NT2/D1 (cell line): Measurements from ENCODE around the gene TMEM141.

ENCODE experiments used
- DNase-seq: peaks from one replicate; pipeline ENCODE4 v3.0.0-alpha.2; 2011; ENCODE audit warnings: low read depth, low spot score
- H3K27me3 ChIP-seq: 2 replicates; pipeline ENCODE4 v1.6.0; 2011; ENCODE audit warnings: mild to moderate bottlenecking; ENCODE audit not compliant: insufficient read length, insufficient read depth
- H3K36me3 ChIP-seq: 2 replicates; pipeline ENCODE4 v1.6.1; 2011; ENCODE audit warnings: mild to moderate bottlenecking, low read length, mixed read lengths; ENCODE audit not compliant: insufficient read depth, insufficient read length
- H3K4me1 ChIP-seq: 2 replicates; pipeline ENCODE4 v1.5.1; 2011; ENCODE audit not compliant: insufficient read depth, insufficient read length
- H3K4me3 ChIP-seq: 2 replicates; pipeline ENCODE4 v1.5.1; 2011; ENCODE audit warnings: low read depth; ENCODE audit not compliant: insufficient read length
- H3K9ac ChIP-seq: 2 replicates; pipeline ENCODE4 v1.6.0; 2011; ENCODE audit warnings: low read depth; ENCODE audit not compliant: insufficient read length
- H3K9me3 ChIP-seq: 2 replicates; pipeline ENCODE4 v1.5.1; 2011; ENCODE audit warnings: mild to moderate bottlenecking, low read length; ENCODE audit not compliant: insufficient read depth
- SUZ12 ChIP-seq: IDR thresholded peaks from 2 replicates; pipeline ENCODE4 v1.6.1; 2011; ENCODE audit not compliant: insufficient read length, insufficient read depth; ENCODE audit errors: extremely low read depth
- YY1 ChIP-seq: IDR thresholded peaks from 2 replicates; pipeline ENCODE4 v1.6.1; 2011; ENCODE audit not compliant: insufficient read length, insufficient read depth
- ZNF274 ChIP-seq: IDR thresholded peaks from 2 replicates; pipeline ENCODE4 v1.6.1; 2011; ENCODE audit warnings: mild to moderate bottlenecking, low read depth, low read length

The TMEM141 gene

GRCh38 chr9:136820971-136821825, 30.1 kb downstream of the TMEM141 start:
- H3K36me3 ChIP-seq: peaks cover 59% of the 10 kb centered on the region
- DNase-seq: no peak

GRCh38 chr9:136821826-136822544, 30.8 kb downstream of the TMEM141 start:
- no peaks in the 10 kb centered on the region for H3K27me3 ChIP-seq
- TF ChIP-seq ZNF274: no peak
- TF ChIP-seq SUZ12: no peak
- TF ChIP-seq YY1: no peak
- peak overlapping the region; percentile 21 for H3K9ac ChIP-seq
- peaks cover 64% of the 10 kb centered on the region for H3K36me3 ChIP-seq
- DNase-seq: no peak
- no peaks in the 10 kb centered on the region for H3K9me3 ChIP-seq
- H3K4me3 ChIP-seq: no peak overlapping the region
- H3K4me1 ChIP-seq: peaks cover 20% of the 10 kb centered on the region

More at GRCh38 chr9:136820971-136821825, 30.1 kb downstream of the TMEM141 start:
- Histone ChIP-seq H3K27me3 (no peaks in the 10 kb centered on the region), H3K9me3 (no peaks in the 10 kb centered on the region), H3K4me1 (peaks cover 17% of the 10 kb centered on the region), H3K4me3 (no peak overlapping the region), H3K9ac (peak overlapping the region; percentile 4)
- no peak for TF ChIP-seq ZNF274
- no peak for TF ChIP-seq YY1
- no peak for TF ChIP-seq SUZ12

GRCh38 chr9:136823136-136824046, 32.2 kb downstream of the TMEM141 start:
- peaks cover 23% of the 10 kb centered on the region for H3K4me1 ChIP-seq
- peaks cover 70% of the 10 kb centered on the region for H3K36me3 ChIP-seq
- no peak for TF ChIP-seq SUZ12
- no peak for TF ChIP-seq YY1
- no peak for TF ChIP-seq ZNF274
- DNase-seq: no peak
- H3K27me3 ChIP-seq: no peaks in the 10 kb centered on the region
- no peaks in the 10 kb centered on the region for H3K9me3 ChIP-seq
- H3K9ac ChIP-seq: peak overlapping the region; percentile 8
- H3K4me3 ChIP-seq: no peak overlapping the region

GRCh38 chr9:136824496-136825225, 33.5 kb downstream of the TMEM141 start:
- no peak overlapping the region for H3K4me3 ChIP-seq
- H3K27me3 ChIP-seq: no peaks in the 10 kb centered on the region
- no peak for DNase-seq
- no peak for TF ChIP-seq SUZ12
- TF ChIP-seq YY1: no peak
- TF ChIP-seq ZNF274: no peak
- peaks cover 27% of the 10 kb centered on the region for H3K4me1 ChIP-seq
- H3K9ac ChIP-seq: peak overlapping the region; percentile 57
- peaks cover 75% of the 10 kb centered on the region for H3K36me3 ChIP-seq
- no peaks in the 10 kb centered on the region for H3K9me3 ChIP-seq

GRCh38 chr9:136825295-136826187, 34.4 kb downstream of the TMEM141 start:
- H3K27me3 ChIP-seq: no peaks in the 10 kb centered on the region

More at GRCh38 chr9:136825295-136826187, 34.4 kb downstream of the TMEM141 start:
- Histone ChIP-seq H3K4me3 (no peak overlapping the region), H3K9ac (no peak overlapping the region), H3K9me3 (no peaks in the 10 kb centered on the region), H3K4me1 (peaks cover 31% of the 10 kb centered on the region), H3K36me3 (peaks cover 77% of the 10 kb centered on the region)
- no peak for DNase-seq
- TF ChIP-seq ZNF274 (no peak), SUZ12 (no peak), YY1 (no peak)
